Keratinocyte (primary cell): ENCODE measurements around the gene NEU2. TPM values are rescaled to one million over a fixed set of nuclear protein-coding genes. Genes with fewer than 3 reads are reported as not detected.

ENCODE experiments used
- DNase-seq: peaks from one replicate; pipeline ENCODE4 v3.0.0-alpha.2; 2011; ENCODE audit warnings: low read depth, missing footprints, low spot score
- FAIRE-seq: peaks from 2 replicates; lab custom pipeline; 2011; peaks lifted over from hg19 to GRCh38; lab: Jason Lieb, UNC
- H2AFZ ChIP-seq: 2 replicates; pipeline ENCODE4 v1.6.0; 2012; ENCODE audit warnings: low read length, control low read depth, inconsistent platforms; ENCODE audit not compliant: control insufficient read depth
- H3K27ac ChIP-seq: 2 replicates; pipeline ENCODE4 v1.5.1; 2011; ENCODE audit warnings: low read length; ENCODE audit not compliant: control insufficient read depth, insufficient read depth
- H3K27me3 ChIP-seq: 3 replicates; pipeline ENCODE4 v1.6.0; 2011; ENCODE audit warnings: low read length; ENCODE audit not compliant: control insufficient read depth, insufficient read depth; ENCODE audit errors: extremely low read depth
- H3K36me3 ChIP-seq, 2 experiments: 2 replicates in 1 of 2; 3 replicates in 1 of 2; pipeline ENCODE4 v1.5.1; 2011; ENCODE audit warnings: low read length in 2 of 2, mild to moderate bottlenecking in 1 of 2; ENCODE audit not compliant: control insufficient read depth in 2 of 2, insufficient read depth in 2 of 2; ENCODE audit errors: extremely low read depth in 1 of 2
- H3K4me1 ChIP-seq: 3 replicates; pipeline ENCODE4 v1.5.1; 2011; ENCODE audit warnings: low read length; ENCODE audit not compliant: control insufficient read depth, insufficient read depth; ENCODE audit errors: extremely low read depth
- H3K4me2 ChIP-seq: 3 replicates; pipeline ENCODE4 v1.6.0; 2011; ENCODE audit warnings: low read depth, low read length; ENCODE audit not compliant: control insufficient read depth, insufficient read depth; ENCODE audit errors: extremely low read depth
- H3K4me3 ChIP-seq, 3 experiments: fragments of 200-600 bp in 1 of 3; sonication (generic) in 1 of 3; 2 replicates in 2 of 3; 3 replicates in 1 of 3; pipeline ENCODE4 v1.5.1; 2011 to 2016; ENCODE audit warnings: low read length in 3 of 3, mild to moderate bottlenecking in 3 of 3, control low read depth in 2 of 3, inconsistent platforms in 1 of 3, low read depth in 1 of 3, mixed read lengths in 1 of 3, mixed run types in 1 of 3, moderate library complexity in 1 of 3; ENCODE audit not compliant: control insufficient read depth in 2 of 3, insufficient read depth in 2 of 3; ENCODE audit errors: extremely low read depth in 1 of 3
- H3K79me2 ChIP-seq: 2 replicates; pipeline ENCODE4 v1.6.0; 2012; ENCODE audit warnings: low read length; ENCODE audit not compliant: control insufficient read depth, insufficient read depth
- H3K9ac ChIP-seq: 3 replicates; pipeline ENCODE4 v1.6.0; 2011; ENCODE audit warnings: low read length; ENCODE audit not compliant: control insufficient read depth, insufficient read depth; ENCODE audit errors: extremely low read depth
- H3K9me1 ChIP-seq: 3 replicates; pipeline ENCODE4 v1.6.0; 2011; ENCODE audit warnings: low read length; ENCODE audit not compliant: control insufficient read depth, insufficient read depth; ENCODE audit errors: extremely low read depth
- H3K9me3 ChIP-seq: 2 replicates; pipeline ENCODE4 v1.5.1; 2012; ENCODE audit warnings: low read depth, low read length; ENCODE audit not compliant: control insufficient read depth
- H4K20me1 ChIP-seq: 3 replicates; pipeline ENCODE4 v1.6.0; 2011; ENCODE audit warnings: low read length; ENCODE audit not compliant: control insufficient read depth, insufficient read depth; ENCODE audit errors: extremely low read depth
- EZH2 ChIP-seq: IDR thresholded peaks from one replicate; pipeline ENCODE4 v1.6.1; 2012; ENCODE audit warnings: inconsistent platforms, mild to moderate bottlenecking, low read length, moderate library complexity
- dilution Hi-C: fragments of 300-500 bp; cut with MboI; formaldehyde crosslinking; loops from one replicate; pipeline ENCODE4 v1.7.0; 2020; ENCODE audit warnings: low sequenced_read_pairs; ENCODE audit not compliant: extremely low pct_ligation_motif_present
- polyA plus RNA-seq, 5 experiments: library from polyadenylated mRNA; depleted of rRNA in 3 of 5; stranded (reverse) in 3 of 5; stranded (forward) in 1 of 5; unstranded in 1 of 5; fragments of >200 nt; gene quantifications; 1 replicate in 1 of 5; 2 replicates in 3 of 5; 3 replicates in 1 of 5; pipeline versions ENCODE4 v1.2.1 to v1.2.3, GENCODE V29; 2011 to 2012; ENCODE audit warnings: missing spikeins in 2 of 5, low read depth in 1 of 5, low replicate concordance in 1 of 5
- TF ChIP-seq, protein P1 (sequence below), 3 experiments: IDR thresholded peaks in 1 of 3; conservative IDR thresholded peaks in 1 of 3; optimal IDR thresholded peaks in 1 of 3; 2 replicates in 2 of 3; 3 replicates in 1 of 3; pipeline versions ENCODE3 to v1.5.1; 2011; ENCODE audit warnings: low read length in 3 of 3, mild to moderate bottlenecking in 3 of 3, moderate library complexity in 2 of 3, control low read depth in 1 of 3, inconsistent platforms in 1 of 3; ENCODE audit not compliant: insufficient read depth in 2 of 3; ENCODE audit errors: extremely low read depth in 1 of 3

The NEU2 gene
- polyA plus RNA-seq, 1 donor (not counting 4 experiments of a cell fraction or from before 2014, with no cell fraction given): not detected

DNA sequence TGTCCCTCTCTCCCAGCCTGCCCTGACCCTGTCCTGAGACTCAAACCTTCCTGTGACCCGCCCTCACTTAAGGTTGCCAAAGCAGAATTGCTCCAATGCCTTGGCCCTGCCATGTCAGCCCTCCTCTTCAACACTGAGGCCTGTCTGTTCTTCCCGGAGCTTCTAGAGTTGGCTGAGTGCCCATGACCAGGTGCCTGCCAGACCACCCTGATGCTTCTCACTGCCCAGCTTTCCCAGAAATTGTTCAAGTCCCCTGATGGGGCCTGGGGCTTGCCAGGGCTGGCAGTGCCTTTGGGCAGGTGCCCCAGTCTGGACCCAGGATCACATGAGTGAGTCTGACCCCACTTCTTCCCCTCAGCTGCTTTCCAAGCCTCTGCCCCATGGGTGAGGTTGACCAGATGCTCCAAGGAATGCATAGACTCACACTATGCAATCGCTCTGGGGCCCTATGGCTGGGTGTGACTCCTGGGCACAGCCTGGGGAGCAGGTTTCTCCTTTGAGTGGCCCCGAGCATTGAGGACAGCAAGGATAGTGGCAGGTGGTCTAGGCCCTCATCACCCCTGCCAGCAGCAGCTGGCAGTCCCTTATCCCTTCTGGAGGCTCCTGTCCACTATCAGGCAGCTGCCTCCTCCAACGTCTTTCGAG is 24.6 kb downstream of the NEU2 start:
- no peak overlapping the region for H3K27ac ChIP-seq
- DNase-seq (no peak), FAIRE-seq (no peak)
- no peak overlapping the region for H3K4me2 ChIP-seq
- TF ChIP-seq, protein P1, sequence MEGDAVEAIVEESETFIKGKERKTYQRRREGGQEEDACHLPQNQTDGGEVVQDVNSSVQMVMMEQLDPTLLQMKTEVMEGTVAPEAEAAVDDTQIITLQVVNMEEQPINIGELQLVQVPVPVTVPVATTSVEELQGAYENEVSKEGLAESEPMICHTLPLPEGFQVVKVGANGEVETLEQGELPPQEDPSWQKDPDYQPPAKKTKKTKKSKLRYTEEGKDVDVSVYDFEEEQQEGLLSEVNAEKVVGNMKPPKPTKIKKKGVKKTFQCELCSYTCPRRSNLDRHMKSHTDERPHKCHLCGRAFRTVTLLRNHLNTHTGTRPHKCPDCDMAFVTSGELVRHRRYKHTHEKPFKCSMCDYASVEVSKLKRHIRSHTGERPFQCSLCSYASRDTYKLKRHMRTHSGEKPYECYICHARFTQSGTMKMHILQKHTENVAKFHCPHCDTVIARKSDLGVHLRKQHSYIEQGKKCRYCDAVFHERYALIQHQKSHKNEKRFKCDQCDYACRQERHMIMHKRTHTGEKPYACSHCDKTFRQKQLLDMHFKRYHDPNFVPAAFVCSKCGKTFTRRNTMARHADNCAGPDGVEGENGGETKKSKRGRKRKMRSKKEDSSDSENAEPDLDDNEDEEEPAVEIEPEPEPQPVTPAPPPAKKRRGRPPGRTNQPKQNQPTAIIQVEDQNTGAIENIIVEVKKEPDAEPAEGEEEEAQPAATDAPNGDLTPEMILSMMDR (optimal IDR thresholded peaks at IDR 0.05 in 1 of 3, IDR thresholded peaks at IDR 0.05 in 1 of 3, conservative IDR thresholded peaks at IDR 0.05 in 1 of 3; ENCODE audit: extremely low read depth in 1 of 3, insufficient read depth in 2 of 3, low read length in 3 of 3): no peak
- no peak for TF ChIP-seq EZH2
- dilution Hi-C loops: no loop called here
- H3K9me1 ChIP-seq: no peaks in the 10 kb centered on the region
- H3K9me3 ChIP-seq: no peaks in the 10 kb centered on the region
- peaks cover 10% of the 10 kb centered on the region for H3K27me3 ChIP-seq
- no peaks in the 10 kb centered on the region for H3K79me2 ChIP-seq
- H3K36me3 ChIP-seq: no peaks in the 10 kb centered on the region
- H2AFZ ChIP-seq: no peak overlapping the region
- H3K9ac ChIP-seq: no peak overlapping the region
- H3K4me1 ChIP-seq: peaks cover 1% of the 10 kb centered on the region
- H4K20me1 ChIP-seq: no peaks in the 10 kb centered on the region
- H3K4me3 ChIP-seq: no peak overlapping the region

- H3K4me1 ChIP-seq: no peaks in the 10 kb centered on the region
- DNase-seq (no peak), FAIRE-seq (no peak)
- H3K4me2 ChIP-seq: no peak overlapping the region
- dilution Hi-C loops: no loop called here
- H3K27me3 ChIP-seq: peaks cover 10% of the 10 kb centered on the region
- no peaks in the 10 kb centered on the region for H3K36me3 ChIP-seq
- H3K9ac ChIP-seq: no peak overlapping the region
- H3K9me1 ChIP-seq: no peaks in the 10 kb centered on the region
- no peak overlapping the region for H3K27ac ChIP-seq
- H3K9me3 ChIP-seq: no peaks in the 10 kb centered on the region
- TF ChIP-seq, protein P1 (optimal IDR thresholded peaks at IDR 0.05 in 1 of 3, IDR thresholded peaks at IDR 0.05 in 1 of 3, conservative IDR thresholded peaks at IDR 0.05 in 1 of 3; ENCODE audit: extremely low read depth in 1 of 3, insufficient read depth in 2 of 3, low read length in 3 of 3): no peak
- no peak for TF ChIP-seq EZH2
- H4K20me1 ChIP-seq: no peaks in the 10 kb centered on the region
- H2AFZ ChIP-seq: no peak overlapping the region
- no peaks in the 10 kb centered on the region for H3K79me2 ChIP-seq
- H3K4me3 ChIP-seq: no peak overlapping the region
These were observed 26.5 kb downstream of the NEU2 start for GRCh38 chr2:233058717-233059546.
